Inflammatory macrophage treated with lipopolysaccharide for 4 hours (primary cell): ENCODE measurements around the gene AIG1.
"Not testable (repeated sequence)": the region's sequence is repeated elsewhere in the genome, so short reads cannot be mapped to it uniquely, and the experiment has no call there.

ENCODE experiments used
- DNase-seq: peaks from one replicate; pipeline ENCODE4 v3.0.0-alpha.2; 2020

Gene AIG1

DNA sequence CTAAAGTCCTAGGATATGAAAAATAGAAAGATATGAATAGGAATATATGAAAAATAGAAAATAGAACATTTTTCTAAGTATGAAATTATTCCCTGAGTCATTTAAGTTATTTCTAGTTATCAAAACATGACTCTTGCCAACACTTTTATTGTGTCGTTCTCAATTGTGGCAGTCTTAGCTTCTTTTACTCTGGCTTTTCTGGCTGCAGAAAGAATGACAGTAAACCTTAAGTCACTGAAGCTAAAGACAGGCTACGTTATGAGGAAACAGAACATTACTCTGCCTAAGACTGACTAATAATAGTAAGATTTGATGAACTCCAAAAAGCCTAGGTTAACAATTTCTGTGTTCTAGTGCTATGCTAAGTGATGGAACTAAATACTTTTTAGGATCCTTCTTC, 74.6 kb downstream of the AIG1 start:
- no peak for DNase-seq

DNA sequence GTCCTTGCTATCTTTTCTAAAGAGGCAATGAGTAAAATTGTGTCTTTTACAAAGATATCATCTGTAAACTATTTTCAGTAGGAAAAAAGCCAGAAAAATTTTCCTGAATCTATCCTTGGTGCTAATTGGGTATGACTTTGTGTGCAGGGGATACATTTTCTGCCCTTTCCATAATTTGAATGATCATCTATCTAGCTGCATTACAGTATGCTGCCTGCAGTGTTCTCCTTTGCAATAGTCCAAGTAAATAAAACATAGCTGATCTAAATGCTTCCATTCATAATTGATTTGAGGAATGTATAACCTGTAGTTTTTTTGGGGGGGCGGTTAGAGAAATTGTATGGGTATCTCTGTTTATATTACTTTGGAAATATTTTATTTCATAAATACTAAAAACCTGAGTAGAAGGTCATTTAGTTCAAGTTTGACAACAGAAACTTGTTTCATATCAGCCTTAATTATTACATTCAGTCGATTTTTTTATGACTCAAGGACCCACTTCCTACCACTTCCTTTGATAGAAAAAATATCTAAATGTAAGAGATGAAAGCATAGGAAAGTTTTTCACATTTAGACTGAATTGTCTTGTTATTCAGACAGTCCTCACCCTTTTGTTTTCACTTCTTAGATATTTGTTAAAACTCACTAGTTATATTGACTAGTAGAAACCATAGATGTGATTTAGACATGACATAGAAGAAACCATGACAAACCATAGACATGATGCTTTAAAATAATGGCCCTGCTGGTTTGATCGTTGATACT, 75.3 kb downstream of the AIG1 start:
- DNase-seq, result no peak

DNA sequence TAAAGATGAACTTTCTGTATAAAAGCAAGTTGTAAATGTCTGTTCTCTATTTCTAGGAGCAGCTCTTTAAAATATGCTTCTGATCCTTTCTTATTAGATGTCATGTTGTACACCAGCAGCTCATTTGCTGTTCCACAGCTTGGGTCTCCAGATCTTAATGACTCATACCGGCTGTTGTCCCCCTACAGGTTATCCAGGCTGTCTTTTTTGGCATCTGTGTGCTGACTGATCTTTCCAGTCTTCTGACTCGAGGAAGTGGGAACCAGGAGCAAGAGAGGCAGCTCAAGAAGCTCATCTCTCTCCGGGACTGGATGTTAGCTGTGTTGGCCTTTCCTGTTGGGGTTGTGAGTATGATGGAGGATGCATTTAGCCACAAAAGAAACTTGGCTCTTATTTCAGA, 76.0 kb downstream of the AIG1 start:
- DNase-seq, result no peak

DNA sequence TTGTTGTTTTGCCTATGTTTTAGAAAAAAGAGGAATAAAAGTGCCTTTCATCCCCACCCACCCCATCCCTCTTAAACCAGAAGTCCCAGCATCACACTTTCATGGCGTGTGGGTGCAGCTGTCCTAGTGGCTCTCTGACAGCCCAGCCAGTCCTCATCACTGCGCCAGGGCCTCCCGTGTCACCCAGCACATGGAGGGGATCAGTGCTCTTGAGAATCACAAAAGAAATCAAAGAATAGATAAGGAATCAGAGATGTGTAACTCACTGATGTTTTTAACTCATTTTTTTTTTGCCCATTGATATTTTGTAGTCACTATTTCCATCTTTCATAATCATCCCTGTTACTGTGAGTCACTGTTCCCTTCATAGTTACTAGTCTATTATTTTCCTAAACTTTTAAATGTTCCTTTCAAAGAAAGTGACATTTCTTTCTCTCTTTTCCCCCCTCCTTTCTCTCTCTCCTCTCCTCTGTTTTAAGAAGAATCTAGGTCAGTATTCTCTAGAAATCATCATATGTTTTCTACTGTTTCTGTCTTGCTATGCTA, 78.6 kb downstream of the AIG1 start:
- DNase-seq, result peak; percentile 4

DNA sequence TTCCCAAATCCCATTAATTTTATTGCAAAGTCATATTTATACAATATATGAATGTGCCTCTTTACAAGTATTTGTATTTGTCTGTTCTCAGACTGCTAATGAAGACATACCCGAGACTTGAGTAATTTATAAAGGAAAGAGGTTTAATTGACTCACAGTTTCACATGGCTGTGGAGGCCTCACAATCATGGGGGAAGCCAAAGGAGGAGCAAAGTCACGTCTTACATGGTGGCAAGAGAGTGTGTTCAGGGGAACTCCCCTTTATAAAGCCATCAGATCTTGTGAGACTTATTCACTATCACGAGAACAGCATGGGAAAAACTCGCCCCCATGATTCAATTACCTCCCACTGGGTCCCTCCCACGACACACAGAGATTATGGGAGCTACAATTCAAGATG, 79.2 kb downstream of the AIG1 start:
- peak; percentile 19 for DNase-seq

DNA sequence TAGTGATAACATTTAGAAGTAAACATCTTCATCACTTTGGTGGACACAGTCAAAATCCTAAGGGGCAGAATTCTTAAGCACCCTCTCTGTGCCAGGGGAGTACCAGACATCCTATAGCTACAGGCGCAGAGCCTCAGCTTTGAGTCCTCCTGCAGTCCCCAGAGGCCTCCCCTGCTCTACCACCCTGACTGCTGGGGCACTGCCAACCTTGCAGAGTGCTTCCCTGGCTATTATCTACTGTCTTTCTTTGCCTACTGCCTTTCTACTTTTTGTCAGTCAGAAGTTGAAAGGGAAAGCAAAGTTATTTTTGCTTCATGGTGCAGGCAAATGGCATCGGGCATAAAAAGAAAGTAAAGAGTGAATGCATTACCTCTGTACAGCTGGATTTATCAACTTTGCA, 80.1 kb downstream of the AIG1 start:
- no peak for DNase-seq

DNA sequence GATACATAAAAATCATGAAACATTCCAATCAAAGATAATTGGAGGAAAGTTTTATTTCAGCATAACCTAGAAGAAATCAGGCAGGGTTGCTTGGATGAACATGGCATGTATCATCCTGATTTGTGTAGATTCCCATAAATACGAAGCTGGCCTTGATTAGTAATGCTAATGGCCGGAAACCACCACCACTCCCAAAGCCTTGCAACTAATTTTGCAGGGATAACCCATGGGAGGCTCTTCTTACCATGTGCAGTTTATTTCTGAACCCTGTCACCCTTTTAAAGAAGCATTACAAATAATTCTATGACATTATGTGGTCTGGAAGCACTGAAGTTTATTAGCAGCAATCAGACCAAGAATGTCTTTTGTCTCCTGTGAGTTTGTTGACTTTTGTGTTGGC, 80.8 kb downstream of the AIG1 start:
- no peak for DNase-seq

DNA sequence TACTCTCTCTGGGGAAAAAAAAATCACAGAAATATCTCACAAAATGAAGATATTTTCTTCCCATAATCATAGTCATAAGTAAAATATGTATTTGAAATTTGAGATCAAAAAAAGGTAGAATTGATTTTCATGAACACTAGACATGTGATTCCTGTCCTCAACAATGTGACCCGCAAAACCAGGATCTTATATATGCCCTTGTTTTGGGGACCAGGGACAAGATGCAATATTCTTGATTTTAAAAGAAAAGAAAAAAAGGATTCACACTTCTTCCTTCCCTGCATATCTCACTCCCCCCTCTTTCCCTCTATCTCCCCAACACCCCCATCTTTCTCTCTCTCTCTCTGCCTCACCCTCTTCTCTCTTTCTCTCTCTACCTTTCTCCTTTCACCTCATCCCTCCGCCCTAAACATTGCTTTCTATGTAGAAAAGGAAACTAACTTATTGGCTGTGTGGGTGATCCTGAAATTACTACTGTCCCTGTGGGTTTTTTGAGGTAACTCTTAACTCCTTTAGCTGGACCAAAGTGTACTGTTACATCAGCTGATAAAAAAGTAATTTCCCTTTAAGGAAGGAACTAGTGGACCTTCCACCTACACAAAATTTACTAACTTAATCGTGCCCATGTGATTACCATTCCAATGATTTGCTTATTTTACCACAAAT, 85.6 kb downstream of the AIG1 start:
- DNase-seq, result peak; percentile 21

DNA sequence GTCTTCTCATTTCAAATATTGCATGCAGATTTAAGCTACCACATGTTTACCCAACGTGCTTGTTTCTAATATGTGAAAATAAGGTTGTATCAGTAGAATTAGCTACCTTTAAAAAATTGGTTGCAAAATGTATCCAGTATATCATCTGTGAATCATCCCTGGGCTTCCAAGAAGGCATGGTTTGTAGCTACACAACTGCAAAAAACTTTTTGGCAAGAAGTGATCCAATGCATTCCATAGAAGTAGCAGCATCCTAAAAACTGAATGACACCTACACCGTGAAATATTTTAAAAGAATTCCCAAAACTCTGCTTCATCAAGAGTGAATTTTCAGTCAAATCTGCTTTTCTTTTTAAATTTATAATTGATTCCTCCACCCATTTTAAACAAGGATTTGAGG, 89.1 kb downstream of the AIG1 start:
- DNase-seq, result no peak

DNA sequence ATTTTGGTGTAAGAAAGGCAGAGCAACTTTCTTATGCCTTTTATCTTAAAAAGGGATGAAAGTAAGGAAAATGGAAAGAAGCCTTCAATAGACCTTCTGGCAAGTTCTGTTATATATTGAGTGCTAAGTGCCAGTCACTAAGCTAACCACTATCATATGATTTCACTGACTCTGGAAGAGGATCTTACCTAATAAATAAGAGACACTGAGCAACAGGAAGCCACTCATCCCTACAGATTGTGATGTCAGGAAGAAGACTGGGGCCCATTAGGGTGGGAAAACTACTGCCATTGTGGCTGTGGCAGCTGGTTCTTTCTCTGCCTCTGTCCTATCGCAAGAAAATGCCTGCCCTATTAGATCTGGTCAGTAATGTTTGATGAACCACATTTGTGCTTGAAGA, 89.6 kb downstream of the AIG1 start:
- peak; percentile 68 for DNase-seq

DNA sequence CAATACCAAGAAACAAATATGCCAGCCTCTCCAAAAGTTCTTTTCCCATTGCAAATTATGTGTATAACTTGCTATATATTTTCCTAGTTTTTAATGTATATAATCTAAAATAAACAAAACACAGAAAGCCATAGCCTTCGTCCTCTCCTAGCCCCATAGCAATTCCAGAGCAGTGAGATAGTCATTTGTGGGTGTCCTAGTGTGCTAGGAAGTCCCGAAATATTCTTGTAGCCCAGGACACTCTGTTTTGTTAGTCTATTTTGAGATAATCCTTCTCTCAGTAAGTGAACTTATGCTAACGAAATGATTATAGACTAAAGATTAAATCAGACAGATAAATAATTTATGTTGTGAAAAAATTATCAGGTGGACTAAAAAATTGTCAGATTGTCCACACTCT, 90.7 kb downstream of the AIG1 start:
- no peak for DNase-seq

DNA sequence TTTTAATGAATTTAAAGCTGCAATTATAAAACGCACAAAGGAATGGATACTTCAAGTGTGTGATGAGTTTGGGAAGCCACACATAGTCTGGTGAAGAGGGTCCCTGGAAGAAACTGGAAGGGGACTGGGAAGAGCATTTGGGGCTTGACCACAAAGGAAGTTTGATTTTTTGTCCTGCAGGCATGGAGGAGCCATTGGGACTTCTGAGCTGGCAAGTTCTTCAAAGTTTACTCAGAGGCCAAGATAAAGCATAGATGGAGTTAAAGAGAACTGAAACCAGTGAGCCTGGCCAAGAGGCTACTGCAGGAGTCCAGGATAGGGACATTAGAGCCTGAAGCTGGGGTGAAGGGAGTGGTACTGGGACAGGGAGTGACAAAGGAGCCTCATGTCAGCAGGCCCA, 95.0 kb downstream of the AIG1 start:
- peak; percentile 3 for DNase-seq

DNA sequence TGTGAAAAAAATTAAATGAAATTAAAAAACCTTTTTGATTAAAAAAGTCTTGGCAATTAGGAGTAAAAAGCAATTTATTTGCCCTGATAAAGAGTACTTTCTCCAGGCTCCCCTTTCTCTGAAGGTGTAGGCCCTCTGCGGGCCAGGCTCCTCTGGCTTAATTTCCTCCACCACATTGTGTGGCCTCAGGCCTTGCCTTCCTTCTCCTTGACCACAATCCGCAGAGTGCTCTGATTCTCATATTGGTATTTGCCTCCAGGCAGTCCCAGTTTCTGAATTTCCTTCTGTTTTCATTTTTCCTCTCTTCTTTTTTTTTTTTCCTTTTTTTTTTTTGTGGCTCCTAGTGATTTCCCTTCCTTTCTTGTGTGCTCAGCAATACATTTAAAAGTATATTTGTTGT, 96.4 kb downstream of the AIG1 start:
- DNase-seq, result no peak

DNA sequence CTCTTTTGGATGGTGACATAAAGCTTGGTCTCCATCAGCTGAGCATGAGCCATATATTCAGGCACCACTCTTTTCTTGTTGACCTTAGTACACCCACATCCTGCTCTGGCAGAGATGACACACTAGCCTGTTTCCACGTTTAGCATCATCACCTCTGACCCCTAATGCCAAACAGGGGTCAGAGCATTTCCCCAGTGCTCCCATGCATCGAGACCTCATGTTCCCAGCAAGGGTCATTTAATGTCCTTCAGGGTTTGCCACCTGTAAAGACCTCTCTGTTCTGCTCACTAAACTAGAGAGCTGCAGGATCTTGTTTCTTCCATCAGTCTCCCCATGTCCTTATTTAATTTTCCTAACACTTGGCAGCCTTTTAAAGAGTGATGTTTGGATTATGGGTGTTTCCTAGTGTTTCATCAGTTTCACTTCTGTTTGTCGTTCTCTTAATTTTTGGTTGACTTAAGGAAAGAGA, 97.5 kb downstream of the AIG1 start:
- peak; percentile 79 for DNase-seq

DNA sequence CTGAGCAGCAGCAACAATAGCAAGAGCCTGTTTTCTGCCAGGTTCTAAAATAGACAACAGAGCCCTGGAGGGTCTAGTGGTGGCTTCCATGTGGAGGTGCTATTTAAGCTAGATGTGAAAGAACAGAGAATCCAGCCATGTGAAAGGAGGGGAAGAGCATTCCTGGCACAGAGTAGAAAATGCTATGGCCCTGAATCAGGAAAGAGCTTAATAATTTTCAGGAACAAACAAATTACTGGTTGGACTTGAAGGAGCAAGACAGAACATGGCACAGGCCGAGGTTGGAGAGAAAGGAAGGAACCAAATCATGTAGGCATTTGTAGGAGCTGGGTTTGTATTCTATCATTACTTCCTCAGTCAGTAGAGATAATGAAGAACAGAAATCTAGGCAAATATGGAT, 98.3 kb downstream of the AIG1 start:
- DNase-seq, result no peak

DNA sequence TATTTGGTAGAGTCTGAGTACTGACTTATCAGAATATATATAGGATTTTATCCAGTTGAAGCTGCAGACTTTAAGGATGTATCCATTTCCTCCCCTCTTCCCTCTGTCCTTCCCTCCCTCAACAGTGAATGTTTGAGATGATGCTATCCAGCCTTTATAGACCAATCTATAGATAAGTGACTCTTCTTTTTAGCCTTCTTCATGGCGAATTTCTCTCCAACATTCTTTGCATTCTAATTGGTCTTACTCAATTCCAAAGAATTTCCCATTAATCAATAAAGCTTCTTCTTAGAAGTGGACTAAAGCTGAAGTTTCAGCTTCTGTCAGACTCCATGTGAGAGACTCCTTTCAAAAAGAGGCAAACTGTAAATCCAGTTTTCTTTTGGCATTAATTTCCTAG, 99.3 kb downstream of the AIG1 start:
- DNase-seq, result no peak

DNA sequence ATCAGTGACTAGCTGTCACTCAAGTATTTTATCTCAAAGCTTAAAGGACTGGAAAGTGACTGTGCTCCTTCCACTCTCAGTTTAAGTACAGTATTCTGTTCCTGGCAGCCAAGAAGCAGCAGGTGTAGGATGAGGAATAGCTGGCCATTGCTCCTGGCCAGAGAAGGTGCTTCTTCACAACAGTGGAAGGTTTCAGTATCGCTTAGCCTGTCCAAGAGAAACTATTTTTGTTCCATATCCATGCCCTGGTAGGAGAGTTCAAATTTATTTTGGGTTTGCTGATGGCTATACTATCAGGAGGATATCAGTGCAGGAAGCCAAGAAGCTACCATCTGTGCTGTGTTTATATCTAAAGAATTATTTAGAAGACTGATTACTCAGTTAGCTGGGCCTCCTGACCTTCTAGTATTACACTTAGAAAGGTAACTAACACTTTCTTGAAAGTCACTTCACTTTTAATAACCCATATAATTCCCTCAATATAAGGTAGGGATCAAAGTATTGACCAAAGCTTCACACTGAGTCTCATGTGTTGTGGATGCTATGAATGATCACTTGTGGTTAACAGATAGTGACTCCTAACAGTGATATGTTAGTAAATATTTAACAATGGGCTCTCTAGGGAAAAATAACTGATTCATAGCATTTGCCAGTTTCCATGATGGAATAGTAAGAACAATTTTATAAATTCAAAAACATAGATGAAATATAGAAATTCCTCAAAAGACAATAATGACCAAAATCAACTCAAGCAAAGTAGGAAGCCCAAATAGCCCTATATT, 99.9 kb downstream of the AIG1 start:
- DNase-seq, result no peak

DNA sequence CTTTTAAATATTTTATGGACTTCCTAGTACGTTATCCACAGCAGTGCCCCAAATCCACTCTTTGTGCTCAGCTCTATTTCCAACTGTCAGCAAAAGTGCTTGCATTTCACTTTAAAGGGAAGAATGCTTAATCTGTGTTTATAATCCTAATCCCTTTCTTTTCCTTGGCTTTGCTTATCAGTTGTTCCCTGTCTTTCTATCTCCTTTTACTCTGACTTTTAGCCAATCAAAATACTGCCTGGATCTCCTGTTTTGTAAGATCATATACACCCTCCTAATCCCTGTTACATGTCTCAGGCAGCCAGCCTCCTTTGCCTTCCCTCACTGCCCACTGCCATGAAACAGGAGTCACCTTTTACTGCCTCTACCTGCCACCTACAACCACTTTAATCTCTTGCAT, 102.9 kb downstream of the AIG1 start:
- DNase-seq, result no peak

DNA sequence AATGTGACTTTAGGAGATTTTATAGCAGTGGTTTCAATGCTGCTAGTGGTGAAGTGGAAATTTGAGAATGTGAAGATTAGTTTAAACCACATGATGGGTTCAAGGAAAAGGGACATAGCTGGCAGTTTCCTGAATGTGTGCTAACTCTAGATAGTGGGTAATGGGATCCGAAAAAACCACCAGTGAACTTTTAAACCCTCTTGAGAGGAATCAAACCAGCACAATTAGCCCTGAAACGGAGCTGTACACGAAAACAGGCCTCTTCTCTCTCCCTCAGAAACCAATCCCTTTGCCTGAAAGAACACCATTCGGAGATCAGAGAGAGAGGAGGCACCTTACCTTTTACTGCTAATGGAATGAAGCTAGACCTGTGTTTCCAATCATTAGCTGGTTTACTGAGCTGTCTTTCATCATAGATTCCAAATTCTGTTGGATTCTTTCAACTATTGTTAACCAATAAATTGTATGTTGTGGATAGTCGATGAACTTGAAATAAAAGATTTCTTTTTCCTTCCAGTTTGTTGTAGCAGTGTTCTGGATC, 103.9 kb downstream of the AIG1 start:
- no peak for DNase-seq

DNA sequence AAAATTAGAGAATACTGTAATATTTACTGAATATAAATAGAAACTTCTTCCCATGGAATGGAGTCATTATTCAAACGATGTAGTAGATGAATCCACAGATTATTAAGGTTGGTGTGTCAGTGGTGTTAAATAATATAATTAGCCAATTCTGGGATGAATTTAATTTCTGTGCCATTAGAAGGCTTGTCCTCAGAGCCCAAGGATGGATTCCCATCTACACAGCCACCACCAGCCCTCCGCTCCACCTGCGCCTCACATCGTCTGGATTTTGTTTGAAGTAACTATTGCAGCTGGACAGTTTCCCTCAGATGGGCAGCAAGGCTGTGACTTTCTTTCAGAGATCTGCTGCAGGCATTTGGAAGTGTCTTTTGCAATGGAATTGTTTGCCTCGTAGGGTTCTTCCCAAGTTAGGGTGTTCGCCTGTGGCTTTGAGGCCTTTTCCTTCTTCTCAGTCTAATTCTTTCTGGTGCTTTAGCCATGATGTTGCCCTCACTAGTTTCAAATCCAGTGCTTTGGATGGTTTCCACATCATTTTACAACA, 104.7 kb downstream of the AIG1 start:
- no peak for DNase-seq

DNA sequence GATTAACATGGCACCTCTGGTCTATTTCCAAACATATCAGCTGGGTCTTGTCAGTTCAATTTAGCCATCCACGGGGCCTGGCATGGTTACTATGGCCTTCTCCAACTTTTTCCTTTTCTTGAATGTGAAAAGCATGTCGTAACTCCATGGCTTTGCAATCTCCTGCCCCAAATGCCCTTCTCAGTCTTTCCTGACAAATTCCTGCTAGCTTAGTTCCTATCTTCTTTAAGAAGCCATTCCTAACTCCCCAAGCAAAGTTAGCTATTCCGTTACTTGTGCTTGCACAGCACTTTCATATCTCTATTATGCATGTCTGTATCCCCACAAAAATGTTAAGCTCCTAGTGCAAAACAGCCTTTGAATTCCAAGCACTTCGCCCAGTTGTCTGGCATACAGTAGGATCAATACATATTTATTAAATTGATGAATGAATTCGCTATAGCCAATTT, 105.6 kb downstream of the AIG1 start:
- no peak for DNase-seq

DNA sequence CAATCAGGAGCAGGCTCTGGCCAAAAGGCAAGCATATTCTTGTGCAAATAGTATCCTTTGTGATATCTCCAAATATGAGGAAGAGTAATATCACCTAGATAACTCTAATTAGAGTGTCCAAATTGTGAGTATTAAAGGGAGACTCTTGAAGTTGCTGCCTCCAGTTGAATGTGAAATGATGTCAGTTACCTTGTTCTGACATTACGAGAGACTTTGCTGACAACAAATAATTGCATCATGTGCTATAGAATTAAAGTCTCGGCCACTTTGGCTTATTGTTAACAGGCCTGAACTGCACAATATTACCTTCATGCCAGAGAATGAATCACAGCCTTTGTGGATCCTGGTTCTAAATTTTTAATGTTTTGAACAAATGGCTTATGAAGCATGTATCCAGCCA, 106.5 kb downstream of the AIG1 start:
- no peak for DNase-seq

DNA sequence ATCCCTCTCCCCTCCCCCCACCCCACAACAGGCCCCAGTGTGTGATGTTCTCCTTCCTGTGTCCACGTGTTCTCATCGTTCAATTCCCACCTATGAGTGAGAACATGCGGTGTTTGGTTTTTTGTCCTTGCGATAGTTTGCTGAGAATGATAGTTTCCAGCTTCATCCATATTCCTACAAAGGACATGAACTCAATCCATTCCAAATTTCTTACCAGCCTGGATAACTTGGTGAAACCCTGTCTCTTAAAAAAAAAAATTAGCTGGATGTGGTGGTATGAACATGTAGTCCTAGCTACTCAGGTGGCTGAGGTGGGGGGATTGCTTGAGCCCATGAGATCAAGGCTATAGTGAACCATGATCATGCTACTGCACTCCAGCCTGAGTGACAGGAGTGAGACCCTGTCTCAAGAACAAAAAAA, 107.7 kb downstream of the AIG1 start:
- not testable (repeated sequence) for DNase-seq
